Peyer's patch (tissue), 4 donors: ENCODE results near the gene AK4. TPM values are rescaled to one million over a fixed set of nuclear protein-coding genes. Genes with fewer than 3 reads are reported as not detected.
"Not testable (repeated sequence)": the region's sequence is repeated elsewhere in the genome, so short reads cannot be mapped to it uniquely, and the experiment has no call there.

ENCODE experiments used
- DNase-seq, 3 donors: peaks; one replicate each; pipeline ENCODE4 v3.0.0-alpha.2; 2017 to 2019
- H3K27ac ChIP-seq, 4 donors: fragments of 200-600 bp; sonication (generic); one replicate each; pipeline ENCODE4 v1.5.1; 2016 to 2019
- H3K27me3 ChIP-seq, 2 donors: fragments of 200-600 bp; sonication (generic); one replicate each; pipeline ENCODE4 v1.5.1; 2019
- H3K36me3 ChIP-seq, 3 donors: fragments of 200-600 bp; sonication (generic); one replicate each; pipeline ENCODE4 v1.5.1; 2016 to 2019
- H3K4me1 ChIP-seq, 4 donors: fragments of 200-600 bp; sonication (generic); one replicate each; pipeline ENCODE4 v1.5.1; 2016 to 2019
- H3K4me3 ChIP-seq, 4 donors: fragments of 200-600 bp; sonication (generic); 1 replicate in 3 of 4; 2 replicates in 1 of 4; pipeline ENCODE4 v1.5.1; 2016 to 2019; ENCODE audit warnings: mild to moderate bottlenecking in 1 of 4
- H3K9me3 ChIP-seq, 4 donors: fragments of 200-600 bp; sonication (generic); one replicate each; pipeline ENCODE4 v1.5.1; 2016 to 2019; ENCODE audit warnings: mild to moderate bottlenecking in 1 of 4
- CTCF ChIP-seq, 6 experiments: fragments of 450-650 bp in 4 of 6; fragments of 200-600 bp in 2 of 6; sonication (generic) in 1 of 6; IDR thresholded peaks; one replicate each; pipeline ENCODE4 v1.5.1; 2017 to 2019; ENCODE audit warnings: antibody characterized with exemption in 6 of 6, mild to moderate bottlenecking in 3 of 6, moderate library complexity in 1 of 6
- POLR2A ChIP-seq, 2 donors: fragments of 450-650 bp; IDR thresholded peaks; one replicate each; pipeline ENCODE4 v1.5.1; 2017; ENCODE audit warnings: antibody characterized with exemption in 2 of 2, mild to moderate bottlenecking in 2 of 2, moderate library complexity in 2 of 2
- total RNA-seq, 4 donors: library from RNA; depleted of rRNA; stranded (reverse); fragments of >200 nt; gene quantifications; one replicate each; pipeline ENCODE4 v1.1.0, GENCODE V29; 2016

Gene AK4
- 10 to 100 TPM in 1 of 4 donors, 1 to 10 TPM in 3; 4.8 to 12.2 (median 6.8) TPM for total RNA-seq

GRCh38 chr1:65148178-65148547, at the start of gene AK4:
Gene AK4 (plus strand): TSS chr1:65148203. CDS start chr1:65148408, 205 bp downstream.
- H3K4me3 ChIP-seq, result peak within 1 kb of the TSS; percentile 29 to 64 (median 59)
- not testable (repeated sequence) for DNase-seq, H3K27me3 ChIP-seq, H3K4me1 ChIP-seq, H3K36me3 ChIP-seq, H3K9me3 ChIP-seq
- H3K27ac ChIP-seq, result peak within 1 kb of the TSS; percentile 12 to 82 (median 44)

GRCh38 chr1:65103807-65104206, 44.2 kb upstream of the AK4 start:
- Histone ChIP-seq H3K27ac (no peak overlapping the region), H3K9me3 (peaks cover 0 to 5% (median 0%) of the 10 kb centered on the region in 4 donors), H3K27me3 (no peaks in the 10 kb centered on the region), H3K4me3 (no peak overlapping the region), H3K36me3 (no peaks in the 10 kb centered on the region), H3K4me1 (no peaks in the 10 kb centered on the region)
- no peak for TF ChIP-seq POLR2A (IDR thresholded peaks at IDR 0.05)
- no peak for TF ChIP-seq CTCF (IDR thresholded peaks at IDR 0.05)
- DNase-seq, result no peak

- Histone ChIP-seq H3K27ac (no peak overlapping the region), H3K4me3 (no peak overlapping the region), H3K36me3 (no peaks in the 10 kb centered on the region), H3K9me3 (no peaks in the 10 kb centered on the region), H3K4me1 (no peaks in the 10 kb centered on the region), H3K27me3 (no peaks in the 10 kb centered on the region)
- DNase-seq, result no peak
- TF ChIP-seq CTCF (IDR thresholded peaks at IDR 0.05), result no peak
- no peak for TF ChIP-seq POLR2A (IDR thresholded peaks at IDR 0.05)
Measured at GRCh38 chr1:65104854-65105534, 43.0 kb upstream of the AK4 start.

GRCh38 chr1:65105596-65105995, 42.4 kb upstream of the AK4 start:
- Histone ChIP-seq H3K27ac (no peak overlapping the region), H3K36me3 (no peaks in the 10 kb centered on the region), H3K27me3 (no peaks in the 10 kb centered on the region), H3K4me1 (no peaks in the 10 kb centered on the region), H3K9me3 (no peaks in the 10 kb centered on the region), H3K4me3 (no peak overlapping the region)
- TF ChIP-seq CTCF (IDR thresholded peaks at IDR 0.05) (no peak), POLR2A (IDR thresholded peaks at IDR 0.05) (no peak)
- no peak for DNase-seq

- no peaks in the 10 kb centered on the region for H3K27me3 ChIP-seq
- no peaks in the 10 kb centered on the region for H3K9me3 ChIP-seq
- no peak overlapping the region for H3K4me3 ChIP-seq
- DNase-seq, result peak in 1 of 3 donors; percentile 52
- no peaks in the 10 kb centered on the region for H3K36me3 ChIP-seq
- H3K27ac ChIP-seq, result no peak overlapping the region
- no peak for TF ChIP-seq POLR2A (IDR thresholded peaks at IDR 0.05)
- TF ChIP-seq CTCF (IDR thresholded peaks at IDR 0.05), result no peak
- H3K4me1 ChIP-seq, result no peaks in the 10 kb centered on the region
Measured at GRCh38 chr1:65108025-65108642, 39.9 kb upstream of the AK4 start.

GRCh38 chr1:65109487-65109886, 38.5 kb upstream of the AK4 start:
- TF ChIP-seq POLR2A (IDR thresholded peaks at IDR 0.05) (no peak), CTCF (IDR thresholded peaks at IDR 0.05) (no peak)
- H3K27me3 ChIP-seq, result no peaks in the 10 kb centered on the region
- no peaks in the 10 kb centered on the region for H3K36me3 ChIP-seq
- DNase-seq, result no peak
- H3K27ac ChIP-seq, result no peak overlapping the region
- no peaks in the 10 kb centered on the region for H3K9me3 ChIP-seq
- H3K4me1 ChIP-seq, result no peaks in the 10 kb centered on the region
- H3K4me3 ChIP-seq, result no peak overlapping the region
